Caco-2 (cell line): Measurements from ENCODE around the gene RBBP6. TPM values are rescaled to one million over a fixed set of nuclear protein-coding genes. Genes with fewer than 3 reads are reported as not detected.

Source experiments
- BruUV-seq: library from RNA; stranded (reverse); fragments of 400-500 nt; replicated peaks from 2 replicates; lab custom pipeline; 2021; lab: Mats Ljungman, UMichigan
- CTCF ChIA-PET: fragments of 300-600 bp; sonication (Branson Sonifier 250); formaldehyde crosslinking; loops from one replicate; lab custom pipeline; 2022; ENCODE audit warnings: antibody characterized with exemption; lab: Charles Lee
- POLR2A ChIA-PET: fragments of 300-600 bp; sonication (Branson Sonifier 250); formaldehyde crosslinking; loops from one replicate; lab custom pipeline; 2022; ENCODE audit warnings: antibody characterized with exemption; lab: Charles Lee
- DNase-seq, 2 experiments: peaks; one replicate each; pipeline versions ENCODE4 v3.0.0 to v3.0.0-alpha.2; 2020 to 2022
- H3K27me3 ChIP-seq: replicated peaks from 2 replicates; pipeline ENCODE4 v1.6.0; 2011; ENCODE audit warnings: low read length; ENCODE audit not compliant: control insufficient read depth, insufficient read depth
- H3K36me3 ChIP-seq: 2 replicates; pipeline ENCODE4 v1.5.1; 2011; ENCODE audit warnings: low read length; ENCODE audit not compliant: control insufficient read depth, insufficient read depth
- H3K4me1 ChIP-seq: fragments of 250-450 bp; sonication (Bioruptor Pico); 2 replicates; pipeline ENCODE4 v1.5.1; 2020; ENCODE audit warnings: mild to moderate bottlenecking
- H3K4me3 ChIP-seq: 2 replicates; pipeline ENCODE4 v1.5.1; 2011; ENCODE audit warnings: low read depth, mild to moderate bottlenecking, control low read depth, low read length
- H3K9me3 ChIP-seq: fragments of 250-450 bp; sonication (Bioruptor Pico); 2 replicates; pipeline ENCODE4 v1.5.1; 2020; ENCODE audit warnings: mild to moderate bottlenecking, moderate library complexity
- H3K27ac Mint-ChIP-seq: one replicate; pipeline ENCODE4 v1.8.0; 2022; ENCODE audit warnings: mixed read lengths; ENCODE audit not compliant: unreplicated experiment
- H3K27me3 Mint-ChIP-seq: one replicate; pipeline ENCODE4 v1.8.0; 2022; ENCODE audit warnings: mixed read lengths; ENCODE audit not compliant: insufficient read depth, unreplicated experiment
- H3K36me3 Mint-ChIP-seq: one replicate; pipeline ENCODE4 v1.8.0; 2022; ENCODE audit warnings: mild to moderate bottlenecking, mixed read lengths; ENCODE audit not compliant: insufficient read depth, unreplicated experiment
- H3K4me1 Mint-ChIP-seq: one replicate; pipeline ENCODE4 v1.8.0; 2022; ENCODE audit warnings: low read depth, mixed read lengths; ENCODE audit not compliant: unreplicated experiment
- H3K4me3 Mint-ChIP-seq: one replicate; pipeline ENCODE4 v1.8.0; 2022; ENCODE audit warnings: mild to moderate bottlenecking, moderate library complexity, mixed read lengths; ENCODE audit not compliant: unreplicated experiment
- H3K9me3 Mint-ChIP-seq: one replicate; pipeline ENCODE4 v1.8.0; 2022; ENCODE audit warnings: mixed read lengths; ENCODE audit not compliant: unreplicated experiment
- intact Hi-C: fragments of 100-400 bp; cut with micrococcal nuclease; formaldehyde crosslinking; loops from one replicate; pipeline ENCODE4 v1.10.0; 2022; ENCODE audit not compliant: unreplicated experiment
- total RNA-seq: library from RNA; stranded (reverse); gene quantifications from 2 replicates; pipeline ENCODE4 v1.2.3, GENCODE V29; 2022
- TF ChIP-seq, protein P1 (sequence below), 2 experiments: fragments of 200-600 bp in 1 of 2; IDR thresholded peaks; 1 replicate in 1 of 2; 2 replicates in 1 of 2; pipeline versions ENCODE4 v1.5.1 to v1.8.0; 2011 to 2022; ENCODE audit warnings: antibody characterized with exemption in 1 of 2, control low read depth in 1 of 2, inconsistent platforms in 1 of 2, low read depth in 1 of 2, low read length in 1 of 2, mild to moderate bottlenecking in 1 of 2, moderate library complexity in 1 of 2; ENCODE audit not compliant: insufficient read depth in 1 of 2, severe bottlenecking in 1 of 2, unreplicated experiment in 1 of 2

Gene RBBP6
- total RNA-seq, 1 experiment from 2014 or later, result 38.7 TPM

DNA sequence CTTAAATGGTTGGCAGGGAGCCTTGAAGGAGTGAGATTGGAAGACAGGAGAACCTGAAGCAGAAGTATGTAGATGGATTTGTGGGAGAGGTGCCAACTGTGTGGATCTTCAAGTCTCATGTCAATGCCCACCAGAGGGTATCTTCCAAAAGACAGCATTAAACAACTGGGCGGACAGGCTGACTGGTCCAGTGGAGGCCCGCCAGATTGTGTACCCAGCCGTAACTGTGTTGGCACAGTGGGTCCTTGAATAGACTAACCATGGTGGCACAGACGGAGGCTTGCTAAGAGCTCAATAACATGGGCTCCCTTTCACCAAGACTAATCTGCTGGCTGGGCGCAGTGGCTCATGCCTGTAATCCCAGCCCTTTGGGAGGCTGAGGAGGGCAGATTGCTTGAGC lies 24.2 kb upstream of the RBBP6 start:
- Histone ChIP-seq H3K4me3 (no peak overlapping the region), H3K9me3 (no peaks in the 10 kb centered on the region), H3K4me1 (no peaks in the 10 kb centered on the region), H3K27me3 (no peaks in the 10 kb centered on the region), H3K36me3 (no peaks in the 10 kb centered on the region)
- H3K27me3 Mint-ChIP-seq, result no peaks in the 10 kb centered on the region
- no peaks in the 10 kb centered on the region for H3K36me3 Mint-ChIP-seq
- intact Hi-C loops, result loop anchor here (5.0 kb wide), 1 partner anchor 287 kb away; no protein-coding TSS in a partner anchor
- CTCF ChIA-PET, result interaction anchor here (1.4 kb wide), 1 partner anchor 10 kb away, joined by 4 read pairs; no protein-coding TSS in a partner anchor
- TF ChIP-seq, protein P1, sequence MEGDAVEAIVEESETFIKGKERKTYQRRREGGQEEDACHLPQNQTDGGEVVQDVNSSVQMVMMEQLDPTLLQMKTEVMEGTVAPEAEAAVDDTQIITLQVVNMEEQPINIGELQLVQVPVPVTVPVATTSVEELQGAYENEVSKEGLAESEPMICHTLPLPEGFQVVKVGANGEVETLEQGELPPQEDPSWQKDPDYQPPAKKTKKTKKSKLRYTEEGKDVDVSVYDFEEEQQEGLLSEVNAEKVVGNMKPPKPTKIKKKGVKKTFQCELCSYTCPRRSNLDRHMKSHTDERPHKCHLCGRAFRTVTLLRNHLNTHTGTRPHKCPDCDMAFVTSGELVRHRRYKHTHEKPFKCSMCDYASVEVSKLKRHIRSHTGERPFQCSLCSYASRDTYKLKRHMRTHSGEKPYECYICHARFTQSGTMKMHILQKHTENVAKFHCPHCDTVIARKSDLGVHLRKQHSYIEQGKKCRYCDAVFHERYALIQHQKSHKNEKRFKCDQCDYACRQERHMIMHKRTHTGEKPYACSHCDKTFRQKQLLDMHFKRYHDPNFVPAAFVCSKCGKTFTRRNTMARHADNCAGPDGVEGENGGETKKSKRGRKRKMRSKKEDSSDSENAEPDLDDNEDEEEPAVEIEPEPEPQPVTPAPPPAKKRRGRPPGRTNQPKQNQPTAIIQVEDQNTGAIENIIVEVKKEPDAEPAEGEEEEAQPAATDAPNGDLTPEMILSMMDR (IDR thresholded peaks at IDR 0.05; ENCODE audit: insufficient read depth in 1 of 2, low read depth in 1 of 2, low read length in 1 of 2, severe bottlenecking in 1 of 2, unreplicated experiment in 1 of 2), result no peak
- POLR2A ChIA-PET, result no interaction called here
- H3K4me1 Mint-ChIP-seq, result peaks cover 4% of the 10 kb centered on the region
- no peak overlapping the region for H3K4me3 Mint-ChIP-seq
- H3K9me3 Mint-ChIP-seq, result no peaks in the 10 kb centered on the region
- no peak for DNase-seq
- H3K27ac Mint-ChIP-seq, result no peak overlapping the region
- no TSS peak for BruUV-seq

DNA sequence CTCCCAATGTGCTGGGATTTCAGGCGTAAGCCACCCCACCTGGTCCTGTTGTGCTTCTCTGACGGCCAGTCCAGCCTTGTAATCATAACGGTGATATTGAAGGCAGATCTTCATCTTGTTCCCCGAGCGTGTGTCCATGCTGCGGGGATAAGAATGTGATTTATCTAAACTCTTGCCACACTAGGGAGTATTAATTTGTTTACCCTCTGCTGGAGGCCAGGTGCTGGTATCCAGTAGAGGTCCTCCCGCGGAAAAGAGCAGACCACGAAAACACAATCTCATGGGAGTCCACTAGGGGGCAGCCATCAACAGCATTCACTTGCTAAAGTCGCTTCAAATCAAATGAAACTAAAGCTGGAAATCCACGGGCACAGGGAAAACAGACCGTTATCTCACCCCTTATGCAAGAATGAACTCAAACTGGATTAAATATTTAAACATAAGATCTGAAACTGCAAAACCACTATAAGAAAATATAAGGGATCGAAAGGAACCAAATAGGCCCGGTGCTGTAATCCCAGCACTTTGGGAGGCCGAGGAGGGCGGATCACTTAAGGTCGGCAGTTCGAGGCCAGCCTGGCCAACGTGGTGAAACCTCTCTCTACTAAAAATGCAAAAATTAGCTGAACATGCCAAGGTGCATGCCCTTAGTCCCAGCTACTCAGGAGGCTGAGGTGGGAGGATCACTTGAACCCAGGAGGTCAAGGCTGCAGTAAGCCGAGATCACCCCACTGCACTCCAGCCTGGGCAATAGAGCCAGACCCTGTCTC lies 22.3 kb upstream of the RBBP6 start:
- ChIA-PET CTCF (interaction anchor here (0.5 to 1.0 kb wide), 8 partner anchors 11 to 692 kb away, joined by 3 to 5 read pairs (median 3); no protein-coding TSS in a partner anchor), POLR2A (no interaction called here)
- H3K4me3 Mint-ChIP-seq, result no peak overlapping the region
- TF ChIP-seq, protein P1 (IDR thresholded peaks at IDR 0.05; ENCODE audit: insufficient read depth in 1 of 2, low read depth in 1 of 2, low read length in 1 of 2, severe bottlenecking in 1 of 2, unreplicated experiment in 1 of 2), result peak; percentile 89 to 91
- H3K9me3 Mint-ChIP-seq, result no peaks in the 10 kb centered on the region
- Histone ChIP-seq H3K4me3 (no peak overlapping the region), H3K36me3 (no peaks in the 10 kb centered on the region), H3K27me3 (no peaks in the 10 kb centered on the region), H3K4me1 (no peaks in the 10 kb centered on the region), H3K9me3 (no peaks in the 10 kb centered on the region)
- intact Hi-C loops, result loop anchor here (1.0 to 5.0 kb wide), 3 partner anchors 22 to 285 kb away; partner anchors contain the start of gene RBBP6
- H3K27ac Mint-ChIP-seq, result no peak overlapping the region
- DNase-seq, result peak; percentile 80 to 85
- H3K27me3 Mint-ChIP-seq, result no peaks in the 10 kb centered on the region
- peaks cover 4% of the 10 kb centered on the region for H3K4me1 Mint-ChIP-seq
- no TSS peak for BruUV-seq
- H3K36me3 Mint-ChIP-seq, result no peaks in the 10 kb centered on the region

DNA sequence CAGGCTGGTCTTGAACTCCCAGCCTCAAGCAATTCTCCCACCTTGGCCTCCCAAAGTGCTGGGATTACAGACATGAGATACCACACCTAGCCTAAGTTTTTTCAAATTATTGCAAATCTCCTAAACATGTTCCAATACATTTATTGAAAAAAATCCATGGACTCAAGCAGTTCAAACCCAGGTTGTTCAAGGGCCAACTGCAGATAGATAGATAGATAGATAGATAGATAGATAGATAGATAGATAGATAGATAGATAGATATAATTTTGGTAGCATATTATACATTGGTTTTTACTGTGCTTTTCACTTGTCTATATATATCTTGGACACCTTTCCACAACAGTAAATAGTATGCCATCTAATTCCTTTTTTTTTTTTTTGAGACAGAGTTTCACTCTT lies 20.9 kb upstream of the RBBP6 start:
- TF ChIP-seq, protein P1 (IDR thresholded peaks at IDR 0.05; ENCODE audit: insufficient read depth in 1 of 2, low read depth in 1 of 2, low read length in 1 of 2, severe bottlenecking in 1 of 2, unreplicated experiment in 1 of 2), result no peak
- no peaks in the 10 kb centered on the region for H3K27me3 Mint-ChIP-seq
- Histone ChIP-seq H3K9me3 (no peaks in the 10 kb centered on the region), H3K4me1 (no peaks in the 10 kb centered on the region), H3K4me3 (no peak overlapping the region), H3K27me3 (no peaks in the 10 kb centered on the region), H3K36me3 (no peaks in the 10 kb centered on the region)
- no peak for DNase-seq
- intact Hi-C loops, result loop anchor here (5.0 kb wide), 1 partner anchor 284 kb away; no protein-coding TSS in a partner anchor
- no peaks in the 10 kb centered on the region for H3K36me3 Mint-ChIP-seq
- H3K9me3 Mint-ChIP-seq, result no peaks in the 10 kb centered on the region
- no peak overlapping the region for H3K27ac Mint-ChIP-seq
- no TSS peak for BruUV-seq
- ChIA-PET CTCF (no interaction called here), POLR2A (no interaction called here)
- peaks cover 4% of the 10 kb centered on the region for H3K4me1 Mint-ChIP-seq
- no peak overlapping the region for H3K4me3 Mint-ChIP-seq
